Activated CD8-positive, alpha-beta memory T cell treated with anti-CD3 and anti-CD28 coated beads, Interleukin-2, amount 50 U/mL, for 1 hour (primary cell): ENCODE data around the gene AHR.

Experiments used
- DNase-seq: peaks from one replicate; pipeline ENCODE4 v3.0.0-alpha.2; 2020; ENCODE audit errors: extremely low read depth

AHR gene

GRCh38 chr7:17304926-17305325, 6.5 kb downstream of the AHR start:
- no peak for DNase-seq

- no peak for DNase-seq
Observed at GRCh38 chr7:17305387-17306171, 7.1 kb downstream of the AHR start.

- no peak for DNase-seq
Observed at GRCh38 chr7:17307000-17307399, 8.5 kb downstream of the AHR start.

GRCh38 chr7:17307558-17307957, 9.1 kb downstream of the AHR start:
- DNase-seq = no peak

- no peak for DNase-seq
Observed at GRCh38 chr7:17307969-17308648, 9.7 kb downstream of the AHR start.

- DNase-seq = no peak
Observed at GRCh38 chr7:17311194-17311593, 12.7 kb downstream of the AHR start.

GRCh38 chr7:17311952-17312351, 13.5 kb downstream of the AHR start:
- DNase-seq = no peak

GRCh38 chr7:17312641-17313040, 14.2 kb downstream of the AHR start:
- DNase-seq = no peak

GRCh38 chr7:17313194-17313593, 14.7 kb downstream of the AHR start:
- DNase-seq = no peak

GRCh38 chr7:17315974-17316373, 17.5 kb downstream of the AHR start:
- no peak for DNase-seq

- no peak for DNase-seq
Observed at GRCh38 chr7:17318146-17318545, 19.7 kb downstream of the AHR start.

- DNase-seq = no peak
Observed at GRCh38 chr7:17319164-17320101, 21.0 kb downstream of the AHR start.

GRCh38 chr7:17320102-17320497, 21.6 kb downstream of the AHR start:
- no peak for DNase-seq

GRCh38 chr7:17320657-17321056, 22.2 kb downstream of the AHR start:
- no peak for DNase-seq

- no peak for DNase-seq
Observed at GRCh38 chr7:17325364-17325763, 26.9 kb downstream of the AHR start.

- no peak for DNase-seq
Observed at GRCh38 chr7:17326378-17326777, 27.9 kb downstream of the AHR start.

GRCh38 chr7:17328641-17329040, 30.2 kb downstream of the AHR start:
- no peak for DNase-seq

- no peak for DNase-seq
Observed at GRCh38 chr7:17329440-17329839, 31.0 kb downstream of the AHR start.

- DNase-seq = no peak
Observed at GRCh38 chr7:17331891-17332501, 33.5 kb downstream of the AHR start.

GRCh38 chr7:17333221-17333620, 34.8 kb downstream of the AHR start:
- DNase-seq = no peak

- DNase-seq = no peak
Observed at GRCh38 chr7:17336168-17336567, 37.7 kb downstream of the AHR start.

- no peak for DNase-seq
Observed at GRCh38 chr7:17339139-17339538, 40.7 kb downstream of the AHR start.
